ENCODE measurements around the gene PEMT.

DNA sequence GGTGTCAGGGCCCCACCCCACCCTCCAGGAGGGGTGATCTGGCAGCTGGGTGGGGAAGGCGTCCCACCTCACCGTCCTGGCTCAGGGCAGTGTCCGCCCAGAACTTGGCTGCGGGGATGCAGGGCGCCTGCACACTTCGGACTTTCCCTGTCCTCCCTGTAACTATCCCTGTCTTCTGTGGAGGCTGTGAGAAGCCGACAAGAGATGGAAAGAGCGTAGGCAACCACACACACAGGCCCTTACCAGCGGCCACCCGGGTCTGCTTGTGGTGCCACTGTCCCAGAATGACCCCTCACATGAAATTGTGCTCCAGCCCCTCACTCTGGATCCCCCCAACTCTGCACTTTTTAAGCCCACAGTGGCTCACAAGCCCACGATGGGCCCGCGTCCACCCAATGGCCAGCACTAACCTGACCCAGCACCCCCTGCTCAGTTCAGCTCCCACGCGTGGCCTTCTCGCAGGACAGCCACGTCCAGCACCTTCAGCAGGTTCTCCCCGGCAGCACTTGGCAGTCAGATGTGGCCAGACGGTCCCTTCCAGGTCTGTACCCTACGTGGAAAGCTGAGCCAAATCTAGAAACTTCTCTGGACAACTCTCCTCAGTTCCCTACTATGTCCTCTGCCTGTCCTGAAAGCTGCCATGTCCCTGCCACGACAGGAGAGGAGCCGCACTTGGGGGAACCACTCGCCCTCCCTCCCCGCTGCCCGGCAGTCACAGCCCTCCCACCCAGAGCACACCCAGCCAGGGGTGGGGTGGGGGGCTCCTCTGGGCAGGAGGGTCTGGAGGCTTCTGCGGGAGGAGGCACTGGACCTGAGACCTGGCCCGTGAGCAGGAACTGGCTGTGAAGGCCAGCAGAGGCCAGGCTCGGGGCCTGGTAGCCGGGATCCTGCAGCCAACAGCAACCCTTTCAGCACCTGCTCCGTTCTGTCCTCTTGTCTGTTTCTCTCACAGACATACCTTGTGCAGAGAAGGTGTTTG, 38.0 kb downstream of the PEMT start:
- TF ChIP-seq, protein P1, sequence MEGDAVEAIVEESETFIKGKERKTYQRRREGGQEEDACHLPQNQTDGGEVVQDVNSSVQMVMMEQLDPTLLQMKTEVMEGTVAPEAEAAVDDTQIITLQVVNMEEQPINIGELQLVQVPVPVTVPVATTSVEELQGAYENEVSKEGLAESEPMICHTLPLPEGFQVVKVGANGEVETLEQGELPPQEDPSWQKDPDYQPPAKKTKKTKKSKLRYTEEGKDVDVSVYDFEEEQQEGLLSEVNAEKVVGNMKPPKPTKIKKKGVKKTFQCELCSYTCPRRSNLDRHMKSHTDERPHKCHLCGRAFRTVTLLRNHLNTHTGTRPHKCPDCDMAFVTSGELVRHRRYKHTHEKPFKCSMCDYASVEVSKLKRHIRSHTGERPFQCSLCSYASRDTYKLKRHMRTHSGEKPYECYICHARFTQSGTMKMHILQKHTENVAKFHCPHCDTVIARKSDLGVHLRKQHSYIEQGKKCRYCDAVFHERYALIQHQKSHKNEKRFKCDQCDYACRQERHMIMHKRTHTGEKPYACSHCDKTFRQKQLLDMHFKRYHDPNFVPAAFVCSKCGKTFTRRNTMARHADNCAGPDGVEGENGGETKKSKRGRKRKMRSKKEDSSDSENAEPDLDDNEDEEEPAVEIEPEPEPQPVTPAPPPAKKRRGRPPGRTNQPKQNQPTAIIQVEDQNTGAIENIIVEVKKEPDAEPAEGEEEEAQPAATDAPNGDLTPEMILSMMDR (IDR thresholded peaks at IDR 0.05) = no peak
- TF ChIP-seq POLR2AphosphoS5 (IDR thresholded peaks at IDR 0.05) = no peak
- no peak for TF ChIP-seq POLR2A (IDR thresholded peaks at IDR 0.05)
- TF ChIP-seq EP300 (IDR thresholded peaks at IDR 0.05; ENCODE audit: low read depth) = no peak

Measured in transverse colon (tissue), 4 donors.